BLaER1 (cell line): ENCODE results near the gene IL7R.
A peak's percentile ranks its signal among the peaks of the same experiment; 100 is the strongest.

ENCODE experiments used
- H3K27ac ChIP-seq: shearing (Covaris generic); formaldehyde crosslinking; 2 replicates; pipeline ENCODE4 v1.8.1; 2022
- H3K27me3 ChIP-seq: shearing (Covaris generic); formaldehyde crosslinking; 2 replicates; pipeline ENCODE4 v1.8.1; 2022
- H3K36me3 ChIP-seq: shearing (Covaris generic); formaldehyde crosslinking; 2 replicates; pipeline ENCODE4 v1.8.1; 2022
- H3K4me1 ChIP-seq: shearing (Covaris generic); formaldehyde crosslinking; 2 replicates; pipeline ENCODE4 v1.8.1; 2022
- H3K4me2 ChIP-seq: shearing (Covaris generic); formaldehyde crosslinking; 2 replicates; pipeline ENCODE4 v1.8.1; 2022
- H3K4me3 ChIP-seq: shearing (Covaris generic); formaldehyde crosslinking; 2 replicates; pipeline ENCODE4 v1.8.1; 2022
- H3K9ac ChIP-seq: shearing (Covaris generic); formaldehyde crosslinking; 2 replicates; pipeline ENCODE4 v1.8.1; 2022
- H3K9me3 ChIP-seq: shearing (Covaris generic); formaldehyde crosslinking; 2 replicates; pipeline ENCODE4 v1.8.1; 2022
- H4K20me1 ChIP-seq: shearing (Covaris generic); formaldehyde crosslinking; 2 replicates; pipeline ENCODE4 v1.8.1; 2022
- Cebpa-rat ChIP-seq: shearing (Covaris generic); IDR thresholded peaks from 2 replicates; pipeline ENCODE4 v1.8.1; 2022

The IL7R gene

DNA sequence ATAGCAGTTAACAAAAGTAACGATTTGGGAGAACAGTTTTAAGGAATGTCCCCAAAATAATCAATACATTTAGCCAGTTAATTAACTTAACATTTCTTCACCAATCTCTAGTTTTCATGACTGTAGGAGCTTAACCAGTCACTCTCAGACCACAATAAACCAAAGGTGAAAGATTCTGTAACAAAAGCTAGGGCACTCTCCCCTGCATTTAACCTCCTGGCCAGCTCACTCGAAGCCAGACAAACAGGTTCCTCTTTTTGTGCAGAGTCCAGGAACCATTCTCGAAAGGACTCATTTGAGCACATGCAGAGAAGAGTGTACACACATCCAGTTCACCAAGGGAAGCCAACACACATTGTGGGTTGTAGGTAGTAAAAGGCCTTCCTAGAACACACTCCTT lies 6.5 kb downstream of the IL7R start:
- Histone ChIP-seq H3K4me1 (peaks cover 32% of the 10 kb centered on the region), H3K27me3 (no peaks in the 10 kb centered on the region), H3K36me3 (peaks cover 91% of the 10 kb centered on the region), H3K27ac (peak overlapping the region; percentile 99), H3K4me3 (peak overlapping the region; percentile 82), H4K20me1 (peaks cover 30% of the 10 kb centered on the region), H3K4me2 (peak overlapping the region; percentile 97), H3K9ac (peak overlapping the region; percentile 100), H3K9me3 (no peaks in the 10 kb centered on the region)
- TF ChIP-seq Cebpa-rat = no peak

- no peak for TF ChIP-seq Cebpa-rat
- Histone ChIP-seq H3K4me2 (peak overlapping the region; percentile 66), H3K36me3 (peaks cover 92% of the 10 kb centered on the region)
Observed at GRCh38 chr5:35867998-35868397, 11.3 kb downstream of the IL7R start.

DNA sequence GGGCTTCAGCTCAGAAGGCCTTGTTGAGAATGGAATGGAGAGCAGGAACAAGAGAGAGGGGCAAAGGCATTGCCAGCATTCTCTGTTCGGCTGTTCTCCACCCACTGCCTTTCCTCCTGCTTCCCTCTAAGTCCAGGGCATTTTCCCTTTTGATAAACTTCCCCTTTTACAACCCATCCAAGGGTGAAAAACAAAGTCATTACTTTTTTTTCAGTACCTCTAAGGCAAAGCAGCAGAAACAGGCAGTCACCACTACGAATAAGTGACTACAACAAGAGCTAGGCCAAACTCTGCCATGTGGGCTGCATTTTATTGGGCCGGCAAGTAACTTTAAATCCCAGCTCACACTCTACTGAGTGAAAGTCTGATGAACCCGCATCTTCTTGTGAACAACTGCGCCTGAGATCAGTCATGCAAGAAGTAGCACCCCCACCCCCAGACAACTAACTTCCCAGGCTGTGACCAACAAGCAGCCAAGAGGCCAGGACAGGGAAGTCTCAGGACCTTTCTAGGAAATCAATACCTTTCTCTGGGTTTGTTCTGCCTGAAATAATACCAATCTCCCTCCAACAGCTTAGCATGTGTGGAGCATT lies 13.1 kb downstream of the IL7R start:
- Histone ChIP-seq H3K4me3 (peak overlapping the region; percentile 4; the same call in 1 of the 2 replicates), H3K4me2 (peak overlapping the region; percentile 66), H3K4me1 (peaks cover 90% of the 10 kb centered on the region), H3K9me3 (no peaks in the 10 kb centered on the region), H3K27me3 (no peaks in the 10 kb centered on the region), H3K27ac (peak overlapping the region; percentile 79), H3K36me3 (peaks cover 93% of the 10 kb centered on the region), H3K9ac (peak overlapping the region; percentile 67; the same call in 1 of the 2 replicates), H4K20me1 (peaks cover 96% of the 10 kb centered on the region)
- TF ChIP-seq Cebpa-rat = no peak

More at GRCh38 chr5:35867998-35868397, 11.3 kb downstream of the IL7R start:
- H3K4me3 ChIP-seq = peak overlapping the region; percentile 50; the same call in 1 of the 2 replicates
- H3K9me3 ChIP-seq = no peaks in the 10 kb centered on the region
- H3K9ac ChIP-seq = peak overlapping the region; percentile 67
- peaks cover 78% of the 10 kb centered on the region for H4K20me1 ChIP-seq
- H3K4me1 ChIP-seq = peaks cover 72% of the 10 kb centered on the region
- H3K27me3 ChIP-seq = no peaks in the 10 kb centered on the region
- peak overlapping the region; percentile 79 for H3K27ac ChIP-seq

DNA sequence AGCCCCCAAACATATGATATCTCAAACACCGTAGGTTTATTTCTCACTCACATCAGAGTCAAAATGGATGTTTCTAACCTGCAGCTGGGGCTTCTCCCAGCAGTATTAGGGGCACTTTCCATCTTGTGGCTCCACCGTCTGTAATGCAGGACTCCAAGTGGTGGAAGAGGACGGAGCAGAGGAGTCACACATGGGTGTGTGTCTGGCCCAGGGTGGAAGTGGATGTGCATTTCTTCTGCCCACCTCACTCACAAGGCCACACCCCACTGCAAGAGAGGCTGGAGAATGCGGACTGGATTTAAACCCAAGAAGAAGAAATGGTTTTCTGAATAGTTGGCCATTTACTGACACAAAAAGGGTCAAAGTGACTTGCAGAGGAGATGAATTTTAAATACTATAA lies 13.9 kb downstream of the IL7R start:
- Histone ChIP-seq H3K9ac (no peak overlapping the region), H4K20me1 (peaks cover 100% of the 10 kb centered on the region), H3K27ac (peak overlapping the region; percentile 79), H3K4me1 (peaks cover 98% of the 10 kb centered on the region), H3K4me3 (0 out of 2 replicates have a peak overlapping the region, but pooled peaks have one; percentile 4), H3K36me3 (peaks cover 93% of the 10 kb centered on the region), H3K9me3 (no peaks in the 10 kb centered on the region), H3K27me3 (no peaks in the 10 kb centered on the region), H3K4me2 (peak overlapping the region; percentile 66)
- TF ChIP-seq Cebpa-rat = no peak

GRCh38 chr5:35876454-35876853 lies 19.8 kb downstream of the IL7R start:
- peak overlapping the region; percentile 9; the same call in 1 of the 2 replicates for H3K9ac ChIP-seq
- H3K9me3 ChIP-seq = no peaks in the 10 kb centered on the region
- peaks cover 84% of the 10 kb centered on the region for H4K20me1 ChIP-seq
- peaks cover 81% of the 10 kb centered on the region for H3K36me3 ChIP-seq
- no peak for TF ChIP-seq Cebpa-rat
- peak overlapping the region; percentile 24 for H3K27ac ChIP-seq
- H3K4me2 ChIP-seq = peak overlapping the region; percentile 91
- no peaks in the 10 kb centered on the region for H3K27me3 ChIP-seq
- H3K4me3 ChIP-seq = no peak overlapping the region
- peaks cover 100% of the 10 kb centered on the region for H3K4me1 ChIP-seq

GRCh38 chr5:35876922-35877321 lies 20.2 kb downstream of the IL7R start:
- H3K4me1 ChIP-seq = peaks cover 100% of the 10 kb centered on the region
- TF ChIP-seq Cebpa-rat = no peak
- no peaks in the 10 kb centered on the region for H3K9me3 ChIP-seq
- H3K4me2 ChIP-seq = peak overlapping the region; percentile 91
- no peaks in the 10 kb centered on the region for H3K27me3 ChIP-seq
- H3K36me3 ChIP-seq = peaks cover 76% of the 10 kb centered on the region
- peak overlapping the region; percentile 9; the same call in 1 of the 2 replicates for H3K9ac ChIP-seq
- H3K27ac ChIP-seq = peak overlapping the region; percentile 24
- H3K4me3 ChIP-seq = no peak overlapping the region
- peaks cover 80% of the 10 kb centered on the region for H4K20me1 ChIP-seq

GRCh38 chr5:35877655-35878054 lies 21.0 kb downstream of the IL7R start:
- Histone ChIP-seq H3K4me2 (peak overlapping the region; percentile 91), H4K20me1 (peaks cover 72% of the 10 kb centered on the region), H3K27ac (peak overlapping the region; percentile 24), H3K36me3 (peaks cover 70% of the 10 kb centered on the region), H3K9me3 (no peaks in the 10 kb centered on the region), H3K27me3 (no peaks in the 10 kb centered on the region), H3K4me3 (no peak overlapping the region), H3K4me1 (peaks cover 100% of the 10 kb centered on the region), H3K9ac (peak overlapping the region; percentile 9)
- TF ChIP-seq Cebpa-rat = no peak

DNA sequence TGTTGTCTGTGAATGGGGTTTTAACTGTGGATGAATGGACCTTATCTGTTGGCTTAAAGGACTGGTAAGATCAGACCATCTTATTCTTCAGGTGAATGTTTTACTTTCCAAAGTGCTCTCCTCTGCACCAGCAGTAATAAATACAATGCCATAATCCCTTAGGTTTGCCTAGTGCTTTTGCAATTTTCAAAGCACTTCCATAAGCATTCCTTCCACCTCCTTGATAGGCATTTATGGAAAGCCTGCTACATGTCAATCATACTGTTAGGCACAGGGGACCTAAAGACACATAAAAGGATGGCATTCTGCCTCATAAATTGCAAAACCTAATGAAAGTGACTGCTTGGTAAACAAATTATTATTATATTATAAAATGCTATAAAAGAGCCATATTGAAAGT lies 21.4 kb downstream of the IL7R start:
- Histone ChIP-seq H3K4me1 (peaks cover 100% of the 10 kb centered on the region), H3K27ac (peak overlapping the region; percentile 24; the same call in 1 of the 2 replicates), H3K4me3 (no peak overlapping the region), H3K4me2 (peak overlapping the region; percentile 91), H3K9me3 (no peaks in the 10 kb centered on the region), H3K27me3 (no peaks in the 10 kb centered on the region), H4K20me1 (peaks cover 68% of the 10 kb centered on the region), H3K9ac (peak overlapping the region; percentile 9), H3K36me3 (peaks cover 67% of the 10 kb centered on the region)
- TF ChIP-seq Cebpa-rat = no peak

- H3K27me3 ChIP-seq = no peaks in the 10 kb centered on the region
- peaks cover 100% of the 10 kb centered on the region for H3K4me1 ChIP-seq
- peak overlapping the region; percentile 91 for H3K4me2 ChIP-seq
- H3K4me3 ChIP-seq = no peak overlapping the region
- H3K9ac ChIP-seq = peak overlapping the region; percentile 42; the same call in 1 of the 2 replicates
- peaks cover 57% of the 10 kb centered on the region for H3K36me3 ChIP-seq
- no peak for TF ChIP-seq Cebpa-rat
- H4K20me1 ChIP-seq = peaks cover 58% of the 10 kb centered on the region
- peak overlapping the region; percentile 90 for H3K27ac ChIP-seq
- H3K9me3 ChIP-seq = no peaks in the 10 kb centered on the region
Observed at GRCh38 chr5:35879096-35879495, 22.4 kb downstream of the IL7R start.

GRCh38 chr5:35879649-35880048 lies 23.0 kb downstream of the IL7R start:
- H3K27ac ChIP-seq = peak overlapping the region; percentile 90
- TF ChIP-seq Cebpa-rat = no peak
- no peaks in the 10 kb centered on the region for H3K9me3 ChIP-seq
- H3K36me3 ChIP-seq = peaks cover 51% of the 10 kb centered on the region
- no peak overlapping the region for H3K4me3 ChIP-seq
- H4K20me1 ChIP-seq = peaks cover 52% of the 10 kb centered on the region
- H3K4me1 ChIP-seq = peaks cover 97% of the 10 kb centered on the region
- no peaks in the 10 kb centered on the region for H3K27me3 ChIP-seq
- no peak overlapping the region; the same call in 1 of the 2 replicates for H3K9ac ChIP-seq
- H3K4me2 ChIP-seq = peak overlapping the region; percentile 91
